A549 (cell line): ENCODE data around the gene MPC2. TPM values are rescaled to one million over a fixed set of nuclear protein-coding genes. Genes with fewer than 3 reads are reported as not detected.

Source experiments
- BCL3 ChIP-seq: fragments of >200 bp; sonication (Bioruptor Twin); formaldehyde crosslinking; IDR thresholded peaks from 3 replicates; pipeline ENCODE4 v1.6.1; 2016
- CBX2 ChIP-seq: fragments of 200-600 bp; sonication (generic); IDR thresholded peaks from 2 replicates; pipeline ENCODE4 v1.6.1; 2016; ENCODE audit warnings: low read depth, mild to moderate bottlenecking, borderline replicate concordance
- CBX8 ChIP-seq: fragments of 200-600 bp; sonication (generic); IDR thresholded peaks from 2 replicates; pipeline ENCODE4 v1.6.1; 2016
- CHD2 ChIP-seq: fragments of 150-350 bp; IDR thresholded peaks from 2 replicates; pipeline ENCODE4 v1.6.1; 2014; ENCODE audit warnings: low read length; ENCODE audit not compliant: partially characterized antibody
- CHD4 ChIP-seq: fragments of 200-600 bp; sonication (generic); IDR thresholded peaks from 2 replicates; pipeline ENCODE4 v1.6.1; 2016; ENCODE audit warnings: antibody characterized with exemption, mild to moderate bottlenecking, borderline replicate concordance
- EHF ChIP-seq: fragments of 250-450 bp; sonication (Bioruptor Pico); IDR thresholded peaks from 2 replicates; pipeline ENCODE4 v1.5.0; 2020; ENCODE audit warnings: mild to moderate bottlenecking
- EP300 ChIP-seq, 2 experiments: fragments of >200 bp; sonication (Bioruptor Twin); formaldehyde crosslinking; IDR thresholded peaks; 2 replicates in 1 of 2; 3 replicates in 1 of 2; pipeline ENCODE4 v1.6.1; 2016 to 2017
- ESRRA ChIP-seq: fragments of 150-350 bp; IDR thresholded peaks from 2 replicates; pipeline ENCODE4 v1.6.1; 2014; ENCODE audit warnings: mild to moderate bottlenecking, low read length, borderline replicate concordance
- FOXS1 ChIP-seq: fragments of 250-450 bp; sonication (Bioruptor Pico); IDR thresholded peaks from 2 replicates; pipeline ENCODE4 v1.5.0; 2020; ENCODE audit warnings: mild to moderate bottlenecking, moderate library complexity
- GATA3 ChIP-seq: IDR thresholded peaks from 2 replicates; pipeline ENCODE4 v1.6.1; 2012; ENCODE audit warnings: borderline replicate concordance
- HDAC2 ChIP-seq: fragments of 200-600 bp; sonication (generic); IDR thresholded peaks from 2 replicates; pipeline ENCODE4 v1.6.1; 2016
- HES2 ChIP-seq: fragments of >200 bp; sonication (Bioruptor Twin); formaldehyde crosslinking; IDR thresholded peaks from 2 replicates; pipeline ENCODE4 v1.6.1; 2016
- HEYL ChIP-seq: fragments of 250-450 bp; sonication (Bioruptor Pico); IDR thresholded peaks from 2 replicates; pipeline ENCODE4 v1.8.0; 2021; ENCODE audit warnings: mild to moderate bottlenecking, moderate library complexity
- HMGXB4 ChIP-seq: fragments of 250-450 bp; sonication (Bioruptor Pico); IDR thresholded peaks from 2 replicates; pipeline ENCODE4 v1.5.0; 2021; ENCODE audit warnings: mild to moderate bottlenecking, moderate library complexity, borderline replicate concordance
- HOXA7 ChIP-seq: fragments of 250-450 bp; sonication (Bioruptor Pico); IDR thresholded peaks from 2 replicates; pipeline ENCODE4 v1.5.0; 2020; ENCODE audit warnings: mild to moderate bottlenecking, moderate library complexity
- HOXB13 ChIP-seq: fragments of 250-450 bp; sonication (Bioruptor Pico); IDR thresholded peaks from 2 replicates; pipeline ENCODE4 v1.5.0; 2020; ENCODE audit warnings: low read depth, mild to moderate bottlenecking, moderate library complexity
- JUN ChIP-seq, 2 experiments: fragments of >200 bp; sonication (Bioruptor Twin); formaldehyde crosslinking; IDR thresholded peaks; 2 replicates in 1 of 2; 3 replicates in 1 of 2; pipeline ENCODE4 v1.6.1; 2016 to 2017
- JUNB ChIP-seq: fragments of >200 bp; sonication (Bioruptor Twin); formaldehyde crosslinking; IDR thresholded peaks from 2 replicates; pipeline ENCODE4 v1.6.1; 2016
- MAZ ChIP-seq: fragments of 150-350 bp; IDR thresholded peaks from 2 replicates; pipeline ENCODE4 v1.6.1; 2014; ENCODE audit warnings: antibody characterized with exemption, low read depth, low read length, borderline replicate concordance
- MYC ChIP-seq: IDR thresholded peaks from 2 replicates; pipeline ENCODE4 v1.6.1; 2012; ENCODE audit warnings: mild to moderate bottlenecking, inconsistent platforms, low read length, improper control_type of control experiment, borderline replicate concordance
- NFE2L2 ChIP-seq: fragments of 150-350 bp; conservative IDR thresholded peaks from 2 replicates; pipeline ENCODE4 v1.6.1; 2014; ENCODE audit warnings: low read length
- NPAS2 ChIP-seq: fragments of 250-450 bp; sonication (Bioruptor Pico); IDR thresholded peaks from 2 replicates; pipeline ENCODE4 v1.8.0; 2022; ENCODE audit warnings: mild to moderate bottlenecking, moderate library complexity, borderline replicate concordance
- NR3C1 ChIP-seq: fragments of >200 bp; sonication (Bioruptor Twin); formaldehyde crosslinking; IDR thresholded peaks from 3 replicates; pipeline ENCODE4 v1.6.1; 2017
- PBX3 ChIP-seq: IDR thresholded peaks from 2 replicates; pipeline ENCODE4 v1.6.1; 2012
- PHF8 ChIP-seq: fragments of 200-600 bp; sonication (generic); IDR thresholded peaks from 2 replicates; pipeline ENCODE4 v1.6.1; 2016; ENCODE audit warnings: low read depth, mild to moderate bottlenecking, antibody characterized with exemption, moderate library complexity, borderline replicate concordance
- POLR2A ChIP-seq: IDR thresholded peaks from 2 replicates; pipeline ENCODE4 v1.6.1; 2012; ENCODE audit warnings: mild to moderate bottlenecking, low read length
- POLR2AphosphoS2 ChIP-seq: conservative IDR thresholded peaks from 2 replicates; pipeline ENCODE4 v1.6.1; 2012; ENCODE audit warnings: low read length, improper control_type of control experiment, inconsistent platforms
- RAD21 ChIP-seq, 2 experiments: fragments of >200 bp in 1 of 2; sonication (Bioruptor Twin) in 1 of 2; formaldehyde crosslinking in 1 of 2; IDR thresholded peaks in 1 of 2; conservative IDR thresholded peaks in 1 of 2; 2 replicates in 1 of 2; 3 replicates in 1 of 2; pipeline ENCODE4 v1.6.1; 2012 to 2018; ENCODE audit warnings: inconsistent platforms in 1 of 2
- RARB ChIP-seq: fragments of 250-450 bp; sonication (Bioruptor Pico); IDR thresholded peaks from 2 replicates; pipeline ENCODE4 v1.8.0; 2021; ENCODE audit warnings: mild to moderate bottlenecking, moderate library complexity
- RCOR1 ChIP-seq: fragments of 150-350 bp; IDR thresholded peaks from 2 replicates; pipeline ENCODE4 v1.6.1; 2014; ENCODE audit warnings: antibody characterized with exemption, low read length, low read depth
- RNF2 ChIP-seq: fragments of 200-600 bp; sonication (generic); IDR thresholded peaks from 2 replicates; pipeline ENCODE4 v1.6.1; 2016; ENCODE audit warnings: low read depth, mild to moderate bottlenecking, antibody characterized with exemption, moderate library complexity, borderline replicate concordance
- SMC3 ChIP-seq: fragments of >200 bp; sonication (Bioruptor Twin); formaldehyde crosslinking; IDR thresholded peaks from 3 replicates; pipeline ENCODE4 v1.6.1; 2018; ENCODE audit warnings: inconsistent platforms
- SREBF2 ChIP-seq: fragments of 450-650 bp; IDR thresholded peaks from 2 replicates; pipeline ENCODE4 v1.6.1; 2014; ENCODE audit warnings: mild to moderate bottlenecking, moderate library complexity
- TFCP2L1 ChIP-seq: fragments of 250-450 bp; sonication (Bioruptor Pico); IDR thresholded peaks from 2 replicates; pipeline ENCODE4 v1.5.0; 2021; ENCODE audit warnings: mild to moderate bottlenecking
- TP53 ChIP-seq: fragments of 250-450 bp; sonication (Bioruptor Pico); IDR thresholded peaks from 2 replicates; pipeline ENCODE4 v1.5.0; 2021; ENCODE audit warnings: mild to moderate bottlenecking, moderate library complexity
- ZC3H11A ChIP-seq: fragments of 450-650 bp; IDR thresholded peaks from 2 replicates; pipeline ENCODE4 v1.6.1; 2014; ENCODE audit warnings: antibody characterized with exemption, mild to moderate bottlenecking
- ZFP36 ChIP-seq: fragments of 450-650 bp; IDR thresholded peaks from 2 replicates; pipeline ENCODE4 v1.6.1; 2014; ENCODE audit warnings: borderline replicate concordance; ENCODE audit not compliant: partially characterized antibody
- ZNF302 ChIP-seq: fragments of 250-450 bp; sonication (Bioruptor Pico); IDR thresholded peaks from 2 replicates; pipeline ENCODE4 v1.9.0; 2021; ENCODE audit warnings: inconsistent platforms, mild to moderate bottlenecking, moderate library complexity
- polyA plus RNA-seq, 4 experiments: library from polyadenylated mRNA; depleted of rRNA in 3 of 4; stranded (reverse); fragments of >200 nt; fragmentation: RNase III in 1 of 4; extraction: RNeasy Plus Mini Kit Qiagen cat#74134 plus additional on column Dnase treatment in 1 of 4; gene quantifications; 2 replicates in 3 of 4; 3 replicates in 1 of 4; pipeline ENCODE4 v1.2.3, GENCODE V29; 2011 to 2017
- TF ChIP-seq, protein P1 (sequence below): fragments of 150-350 bp; IDR thresholded peaks from 2 replicates; pipeline ENCODE4 v1.6.1; 2014; ENCODE audit warnings: low read depth, mild to moderate bottlenecking, low read length
- TF ChIP-seq, protein P2 (sequence below): IDR thresholded peaks from 2 replicates; pipeline ENCODE4 v1.6.1; 2012
- TF ChIP-seq, protein P3 (sequence below): IDR thresholded peaks from 2 replicates; pipeline ENCODE4 v1.6.1; 2012; ENCODE audit warnings: low read depth, borderline replicate concordance

Gene MPC2
- polyA plus RNA-seq, 2 of the 4 experiments (the other 2 are of a cell fraction): 53.0 to 120 TPM

DNA sequence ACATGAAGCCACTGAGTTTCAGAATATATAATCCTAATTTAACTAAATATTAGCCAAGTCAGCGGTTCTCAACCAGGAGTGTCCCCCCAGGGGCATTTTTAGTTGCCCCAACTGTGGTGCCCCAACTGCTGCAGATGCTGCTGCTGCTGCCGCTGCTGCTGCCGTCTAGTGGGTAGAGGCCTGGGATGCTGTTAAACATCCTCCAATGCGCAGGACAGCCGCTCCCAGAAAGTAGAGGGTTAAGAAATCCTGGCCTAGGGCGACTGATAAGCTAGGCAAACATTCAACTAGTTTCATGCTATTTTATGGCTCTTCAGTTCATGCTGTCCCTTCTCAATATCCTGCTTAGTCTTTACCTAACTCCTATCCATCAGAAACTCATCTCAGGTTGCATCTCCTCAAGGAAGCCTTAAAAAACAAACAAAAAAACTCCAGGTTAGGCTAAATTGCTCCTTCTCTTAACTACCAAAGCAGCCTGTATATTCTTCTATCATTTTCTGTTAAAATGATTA lies 10.3 kb downstream of the MPC2 start (continued):
- TF ChIP-seq HMGXB4 (CRISPR knock-in tag): no peak
- no peak for TF ChIP-seq NPAS2
- no peak for TF ChIP-seq ZFP36
- no peak for TF ChIP-seq HDAC2
- TF ChIP-seq CBX8: no peak
- peak; percentile 61 to 70 for TF ChIP-seq RAD21 (conservative IDR thresholded peaks at IDR 0.05 in 1 of 2, IDR thresholded peaks at IDR 0.05 in 1 of 2)
- TF ChIP-seq RCOR1: no peak
- TF ChIP-seq MYC: no peak
- TF ChIP-seq ESRRA: no peak
- TF ChIP-seq BCL3: no peak
- no peak for TF ChIP-seq NFE2L2
- no peak for TF ChIP-seq CHD4
- no peak for TF ChIP-seq TP53 (CRISPR knock-in tag)
- TF ChIP-seq, protein P1, sequence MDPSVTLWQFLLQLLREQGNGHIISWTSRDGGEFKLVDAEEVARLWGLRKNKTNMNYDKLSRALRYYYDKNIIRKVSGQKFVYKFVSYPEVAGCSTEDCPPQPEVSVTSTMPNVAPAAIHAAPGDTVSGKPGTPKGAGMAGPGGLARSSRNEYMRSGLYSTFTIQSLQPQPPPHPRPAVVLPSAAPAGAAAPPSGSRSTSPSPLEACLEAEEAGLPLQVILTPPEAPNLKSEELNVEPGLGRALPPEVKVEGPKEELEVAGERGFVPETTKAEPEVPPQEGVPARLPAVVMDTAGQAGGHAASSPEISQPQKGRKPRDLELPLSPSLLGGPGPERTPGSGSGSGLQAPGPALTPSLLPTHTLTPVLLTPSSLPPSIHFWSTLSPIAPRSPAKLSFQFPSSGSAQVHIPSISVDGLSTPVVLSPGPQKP: no peak
- TF ChIP-seq EP300 (IDR thresholded peaks at IDR 0.05): no peak
- TF ChIP-seq, protein P2, sequence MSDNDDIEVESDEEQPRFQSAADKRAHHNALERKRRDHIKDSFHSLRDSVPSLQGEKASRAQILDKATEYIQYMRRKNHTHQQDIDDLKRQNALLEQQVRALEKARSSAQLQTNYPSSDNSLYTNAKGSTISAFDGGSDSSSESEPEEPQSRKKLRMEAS: peak; percentile 54; the same call in 1 of the 2 replicates
- TF ChIP-seq HOXA7 (CRISPR knock-in tag): no peak
- no peak for TF ChIP-seq POLR2AphosphoS2
- TF ChIP-seq EHF (CRISPR knock-in tag): no peak
- TF ChIP-seq ZNF302: no peak
- TF ChIP-seq, protein P3, sequence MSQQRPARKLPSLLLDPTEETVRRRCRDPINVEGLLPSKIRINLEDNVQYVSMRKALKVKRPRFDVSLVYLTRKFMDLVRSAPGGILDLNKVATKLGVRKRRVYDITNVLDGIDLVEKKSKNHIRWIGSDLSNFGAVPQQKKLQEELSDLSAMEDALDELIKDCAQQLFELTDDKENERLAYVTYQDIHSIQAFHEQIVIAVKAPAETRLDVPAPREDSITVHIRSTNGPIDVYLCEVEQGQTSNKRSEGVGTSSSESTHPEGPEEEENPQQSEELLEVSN: no peak
- no peak for TF ChIP-seq ZC3H11A
- no peak for TF ChIP-seq RNF2
- TF ChIP-seq NR3C1: no peak
- TF ChIP-seq JUNB: no peak
- no peak for TF ChIP-seq RARB
- peak; percentile 75 for TF ChIP-seq GATA3
- TF ChIP-seq PBX3: no peak
- no peak for TF ChIP-seq MAZ
- TF ChIP-seq HES2: no peak
- TF ChIP-seq SREBF2: no peak
- TF ChIP-seq CBX2: no peak
- no peak for TF ChIP-seq CHD2
- peak; percentile 79 for TF ChIP-seq SMC3
- no peak for TF ChIP-seq HOXB13 (CRISPR knock-in tag)
- TF ChIP-seq TFCP2L1 (CRISPR knock-in tag): no peak
- TF ChIP-seq PHF8: no peak
- no peak for TF ChIP-seq POLR2A
- no peak for TF ChIP-seq HEYL (CRISPR knock-in tag)
- TF ChIP-seq JUN (IDR thresholded peaks at IDR 0.05): peak in 1 of 2 experiments; percentile 56; a peak in 1 of 5 replicates
- no peak for TF ChIP-seq FOXS1 (CRISPR knock-in tag)
